ENCODE data around the gene SZT2. TPM values are rescaled to one million over a fixed set of nuclear protein-coding genes. Genes with fewer than 3 reads are reported as not detected.

Gene SZT2
- total and polyA plus RNA-seq, 2 of the 4 experiments (the other 2 are of a cell fraction) = 9.5 to 14.3 TPM

DNA sequence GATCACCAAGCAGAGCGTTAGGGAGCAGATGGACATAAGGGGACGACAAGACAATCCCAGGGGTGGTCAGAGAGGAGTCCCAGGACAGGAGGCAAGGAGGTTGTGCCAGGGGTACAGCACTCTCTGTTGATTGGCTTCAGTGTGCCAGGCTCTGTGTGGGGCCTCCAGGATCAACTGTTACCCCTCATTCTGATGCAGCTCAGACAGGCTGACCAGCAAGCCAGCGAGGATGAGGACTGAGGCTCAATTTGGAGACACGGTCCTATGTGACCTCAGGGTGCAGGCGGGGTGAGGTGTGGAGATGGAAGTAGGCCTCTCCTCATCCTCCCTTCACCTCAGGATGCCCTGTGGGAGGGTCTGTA is 60.0 kb downstream of the SZT2 start:
- Histone ChIP-seq H4K91ac (ENCODE audit: insufficient read depth, low read depth, low read length) (no peak overlapping the region), H2AFZ (replicated peaks; ENCODE audit: low read length, poor library complexity) (no peak overlapping the region), H3K36me3 (ENCODE audit: control insufficient read depth, insufficient read depth, low read length) (peaks cover 72% of the 10 kb centered on the region), H3K14ac (replicated peaks; ENCODE audit: low read depth, low read length) (no peak overlapping the region), H2BK5ac (ENCODE audit: low read depth, low read length, poor library complexity, severe bottlenecking) (no peak overlapping the region), H4K20me1 (ENCODE audit: insufficient read depth, low read length) (peaks cover 8% of the 10 kb centered on the region; the same call in 1 of the 2 replicates), H2BK20ac (ENCODE audit: low read depth, low read length) (no peak overlapping the region), H3K4ac (ENCODE audit: low read depth, low read length) (no peak overlapping the region), H2BK15ac (ENCODE audit: low read depth, low read length) (no peak overlapping the region), H3K18ac (ENCODE audit: low read depth, low read length) (no peak overlapping the region), H4K5ac (ENCODE audit: low read depth, low read length) (no peak overlapping the region), H3K23ac (ENCODE audit: low read depth, low read length) (no peak overlapping the region), H3K79me1 (ENCODE audit: low read depth in 1 of 2, low read length in 2 of 2) (peaks cover 10 to 59% of the 10 kb centered on the region in 2 experiments; a peak in 2 of 4 replicates), H3K4me1 (ENCODE audit: control insufficient read depth, insufficient read depth, low read length) (peaks cover 9% of the 10 kb centered on the region), H3K9ac (ENCODE audit: low read depth, low read length) (no peak overlapping the region), H3K56ac (ENCODE audit: extremely low read depth, insufficient read depth, low read length) (no peak overlapping the region), H3K4me3 (ENCODE audit: insufficient read depth, low read depth, low read length) (no peak overlapping the region), H2BK120ac (ENCODE audit: low read depth, low read length) (no peak overlapping the region), H2AK5ac (ENCODE audit: low read depth, low read length) (no peak overlapping the region), H3K27ac (ENCODE audit: insufficient read depth, low read length) (no peak overlapping the region), H3K9me1 (ENCODE audit: insufficient read depth, low read length) (peaks cover 36% of the 10 kb centered on the region), H3K27me3 (ENCODE audit: control insufficient read depth, insufficient read depth, low read length) (no peaks in the 10 kb centered on the region), H4K8ac (ENCODE audit: low read depth in 2 of 2, low read length in 2 of 2) (no peak overlapping the region), H3K9me3 (ENCODE audit: control insufficient read depth, insufficient read depth, low read length) (no peaks in the 10 kb centered on the region), H3K4me2 (ENCODE audit: low read depth, low read length) (no peak overlapping the region), H2AK9ac (replicated peaks; ENCODE audit: low read depth, low read length, poor library complexity) (no peak overlapping the region)
- ChIA-PET CTCF (no interaction called here), POLR2A (ENCODE audit: unreplicated experiment) (no interaction called here)
- TF ChIP-seq POLR2A (IDR thresholded peaks at IDR 0.05; ENCODE audit: low read depth, low read length) (no peak), SMC3 (IDR thresholded peaks at IDR 0.05; ENCODE audit: low read depth, low read length) (no peak), MAZ (IDR thresholded peaks at IDR 0.05; ENCODE audit: borderline replicate concordance, low read depth, low read length) (no peak), RAD21 (IDR thresholded peaks at IDR 0.05; ENCODE audit: low read length) (no peak), FOS (IDR thresholded peaks at IDR 0.05; ENCODE audit: low read depth, low read length) (no peak), RCOR1 (IDR thresholded peaks at IDR 0.05; ENCODE audit: insufficient replicate concordance, low read length) (no peak), BHLHE40 (IDR thresholded peaks at IDR 0.05; ENCODE audit: low read depth, low read length) (no peak), NFE2L2 (IDR thresholded peaks at IDR 0.05; ENCODE audit: low read depth, low read length) (no peak), CEBPB (IDR thresholded peaks at IDR 0.05; ENCODE audit: low read depth, low read length) (no peak), CHD1 (IDR thresholded peaks at IDR 0.05; ENCODE audit: low read depth, low read length) (no peak), MXI1 (IDR thresholded peaks at IDR 0.05; ENCODE audit: borderline replicate concordance, low read depth, low read length) (no peak)
- TF ChIP-seq, protein P1, sequence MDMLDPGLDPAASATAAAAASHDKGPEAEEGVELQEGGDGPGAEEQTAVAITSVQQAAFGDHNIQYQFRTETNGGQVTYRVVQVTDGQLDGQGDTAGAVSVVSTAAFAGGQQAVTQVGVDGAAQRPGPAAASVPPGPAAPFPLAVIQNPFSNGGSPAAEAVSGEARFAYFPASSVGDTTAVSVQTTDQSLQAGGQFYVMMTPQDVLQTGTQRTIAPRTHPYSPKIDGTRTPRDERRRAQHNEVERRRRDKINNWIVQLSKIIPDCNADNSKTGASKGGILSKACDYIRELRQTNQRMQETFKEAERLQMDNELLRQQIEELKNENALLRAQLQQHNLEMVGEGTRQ (IDR thresholded peaks at IDR 0.05; ENCODE audit: low read depth, low read length) = no peak
- dilution Hi-C loops (cut with HindIII; ENCODE audit: low sequenced_read_pairs, unreplicated experiment) = no loop called here
- intact Hi-C loops (cut with micrococcal nuclease) = loop anchor here (5.0 kb wide), 1 partner anchor 78 kb away; no protein-coding TSS in a partner anchor
- in situ Hi-C loops (cut with MboI; ENCODE audit: low sequenced_read_pairs) = no loop called here
- no peak for ATAC-seq (ENCODE audit: low read depth)
- no peak for DNase-seq
- BruUV-seq (replicated peaks) = no TSS peak
- WGBS, 2 experiments (ENCODE audit: extremely low coverage in 2 of 2, insufficient read length in 1 of 2) = 94% methylated on average over 2 of the region's 5 CpGs; no CpG with 5 or more reads in 1 of the 2 experiments
